Iris pigment epithelial cell (primary cell): ENCODE results near the gene EIF2AK2.
"Not testable (repeated sequence)": the region's sequence is repeated elsewhere in the genome, so short reads cannot be mapped to it uniquely, and the experiment has no call there.

Source experiments
- DNase-seq: peaks from one replicate; pipeline ENCODE4 v3.0.0-alpha.2; 2011; ENCODE audit warnings: low read depth

Gene EIF2AK2

DNA sequence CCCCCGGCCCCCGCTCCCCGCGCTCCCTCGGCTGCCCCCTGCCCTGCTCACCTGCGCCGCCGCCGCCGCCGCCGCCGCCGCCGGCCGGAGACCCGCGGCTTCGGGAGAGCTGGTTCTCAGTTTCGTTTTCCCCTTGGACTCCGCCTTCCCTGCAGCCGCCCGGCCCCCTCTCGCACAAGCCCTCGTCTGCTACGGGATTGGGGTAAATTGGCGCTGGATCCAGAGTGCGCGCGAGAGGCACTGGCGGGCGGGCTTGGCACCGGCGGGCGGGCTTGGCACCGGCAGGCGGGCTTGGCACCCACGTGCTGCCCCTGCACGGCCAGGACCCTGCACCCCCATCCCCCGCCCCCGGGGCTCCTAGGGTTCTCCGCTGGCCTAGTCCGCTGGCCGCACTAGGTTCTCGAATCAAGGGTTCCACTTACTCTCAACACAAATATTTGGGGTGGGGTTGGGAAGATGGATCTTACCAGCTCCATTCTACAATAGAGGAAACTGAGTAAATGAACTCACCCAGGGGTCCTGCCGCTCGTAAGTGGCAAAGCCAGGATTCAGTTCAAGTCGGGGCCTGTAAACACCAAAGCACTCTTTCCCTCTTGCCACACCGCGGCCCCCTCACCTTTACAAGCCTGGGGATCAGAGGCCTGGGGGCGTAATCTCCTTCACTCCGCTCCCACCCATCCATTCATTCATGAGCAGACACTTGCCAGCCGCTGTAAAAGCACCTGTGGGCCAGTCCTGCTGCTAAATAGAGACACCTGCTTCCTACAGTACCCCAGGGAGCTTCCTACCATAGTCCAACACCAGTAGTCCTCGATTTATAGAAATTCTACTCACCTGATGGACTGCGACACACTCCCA lies at the start of gene EIF2AK2:
TSS of gene EIF2AK2 (minus strand) at position 124 of the 858 bp plus-strand sequence. CDS start 9,174 bp downstream, outside the sequence.
- DNase-seq: peak; percentile 87

DNA sequence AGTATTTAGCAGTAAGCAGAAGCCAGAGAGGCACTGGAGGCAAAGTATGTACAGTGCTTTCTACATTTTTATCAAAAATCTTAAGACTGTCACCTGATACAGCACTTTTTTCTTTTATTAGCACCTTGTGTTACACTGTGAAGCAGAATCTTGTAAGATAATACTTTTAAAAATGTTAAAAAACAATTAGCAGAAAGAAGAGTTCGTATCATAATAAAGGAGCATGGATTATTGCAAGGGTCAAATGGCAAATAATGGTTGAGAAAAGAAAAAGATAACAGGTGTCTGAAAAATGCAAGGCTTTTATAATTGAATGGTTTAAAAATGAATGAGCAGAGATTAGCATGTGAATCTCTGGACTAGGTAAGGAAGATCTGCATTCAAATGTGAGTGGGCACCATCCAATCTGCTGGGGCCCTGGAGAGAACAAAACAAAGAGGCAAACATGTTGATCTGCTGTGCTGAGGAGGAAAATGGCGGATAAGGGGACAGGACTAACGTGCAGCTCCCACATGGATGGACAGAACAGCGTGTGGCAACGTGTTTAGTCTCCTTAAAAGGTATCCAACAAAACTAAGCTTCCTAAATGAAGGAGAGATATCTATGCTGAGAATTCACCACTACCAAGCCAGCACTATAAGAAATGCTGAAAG lies 49.0 kb upstream of the EIF2AK2 start:
- no peak for DNase-seq

DNA sequence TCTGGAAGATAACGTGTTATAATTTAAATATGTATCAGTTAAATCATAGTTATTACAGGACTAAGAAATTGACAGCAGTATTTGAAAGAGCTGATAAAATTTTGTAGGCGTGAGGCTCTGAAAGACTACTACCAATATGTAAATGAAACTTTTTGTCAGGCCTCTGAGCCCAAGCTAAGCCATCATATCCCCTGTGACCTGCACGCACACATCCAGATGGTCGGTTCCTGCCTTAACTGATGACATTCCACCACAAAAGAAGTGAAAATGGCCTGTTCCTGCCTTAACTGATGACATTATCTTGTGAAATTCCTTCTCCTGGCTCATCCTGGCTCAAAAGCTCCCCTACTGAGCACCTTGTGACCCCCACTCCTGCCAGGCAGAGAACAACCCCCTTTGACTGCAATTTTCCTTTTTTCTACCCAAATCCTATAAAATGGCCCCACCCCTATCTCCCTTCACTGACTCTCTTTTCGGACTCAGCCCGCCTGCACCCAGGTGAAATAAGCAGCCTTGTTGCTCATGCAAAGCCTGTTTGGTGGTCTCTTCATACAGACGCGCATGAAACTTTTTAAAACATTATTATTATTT lies 48.4 kb upstream of the EIF2AK2 start:
- DNase-seq: not testable (repeated sequence)

DNA sequence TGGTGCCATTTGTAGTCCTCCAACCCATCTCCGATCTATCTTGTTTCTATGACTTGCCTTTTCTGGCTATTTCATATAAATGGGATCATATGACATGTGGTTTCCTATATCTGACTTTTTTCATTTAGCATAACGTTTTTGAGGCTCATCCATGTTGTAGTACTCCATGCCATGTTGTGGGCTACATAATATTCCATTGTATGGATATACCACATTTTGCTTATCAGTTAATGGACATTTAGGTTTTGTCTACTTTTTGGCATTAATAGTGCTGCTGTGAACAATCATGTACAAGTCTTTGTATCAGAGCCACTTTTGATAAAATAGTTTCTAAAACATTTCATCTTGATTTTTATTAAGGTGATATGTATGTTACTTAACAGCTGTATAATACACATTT lies 46.9 kb upstream of the EIF2AK2 start:
- DNase-seq: no peak

DNA sequence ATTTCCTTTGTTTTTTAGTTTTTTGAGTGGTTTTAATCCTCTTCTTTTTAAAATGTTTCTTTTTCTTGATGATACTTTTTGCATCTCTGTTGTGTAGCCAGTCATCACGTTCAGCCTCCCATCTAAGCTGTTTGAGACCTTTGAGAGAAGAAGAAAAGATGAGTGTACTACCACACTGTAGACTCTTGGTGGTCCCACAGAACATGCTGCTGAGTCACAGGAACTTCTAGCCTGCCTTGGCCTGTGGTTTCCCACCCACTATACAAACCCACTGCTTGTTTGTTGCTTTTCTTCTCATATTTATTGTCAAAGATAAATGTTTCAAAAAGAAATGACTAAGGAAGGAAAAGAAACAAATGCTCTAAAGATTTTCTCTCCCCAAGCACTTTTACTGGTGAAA lies 45.0 kb upstream of the EIF2AK2 start:
- peak; percentile 63 for DNase-seq

DNA sequence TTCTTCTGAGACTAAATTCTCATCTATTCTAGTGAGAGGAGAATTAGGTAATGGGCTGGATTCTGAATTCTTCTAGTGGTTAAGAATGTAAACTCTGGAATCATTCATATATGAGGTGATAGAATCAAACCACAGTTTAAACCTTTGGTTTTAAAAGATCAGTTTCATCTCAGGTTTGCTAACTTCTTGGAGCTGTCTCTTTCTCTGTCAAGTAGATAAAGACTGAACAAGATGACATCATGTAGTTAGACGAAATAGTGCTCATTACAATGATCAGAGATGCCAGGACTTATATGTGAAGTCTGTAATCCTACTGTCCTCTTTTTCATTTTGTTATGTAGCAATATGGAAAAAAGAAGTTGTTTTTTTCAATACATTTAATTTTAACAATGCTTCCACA lies 44.4 kb upstream of the EIF2AK2 start:
- DNase-seq: peak; percentile 64

DNA sequence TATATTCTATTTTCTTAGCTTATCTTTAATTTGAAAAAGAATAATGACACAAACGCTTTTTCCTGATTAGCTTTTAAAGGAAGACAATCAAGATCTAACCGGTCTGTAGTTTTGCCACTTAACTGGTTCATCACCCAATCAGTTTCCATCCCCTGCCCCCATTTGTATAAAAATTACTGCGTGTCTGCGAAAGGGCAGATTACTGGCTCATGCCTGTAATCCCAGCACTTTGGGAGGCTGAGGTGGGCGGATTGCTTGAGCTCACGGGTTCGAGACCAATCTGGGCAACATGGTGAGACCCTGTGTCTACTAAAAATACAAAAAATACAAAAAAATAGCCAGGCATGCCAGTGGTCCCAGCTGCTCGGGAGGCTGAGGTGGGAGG lies 41.9 kb upstream of the EIF2AK2 start:
- DNase-seq: no peak

DNA sequence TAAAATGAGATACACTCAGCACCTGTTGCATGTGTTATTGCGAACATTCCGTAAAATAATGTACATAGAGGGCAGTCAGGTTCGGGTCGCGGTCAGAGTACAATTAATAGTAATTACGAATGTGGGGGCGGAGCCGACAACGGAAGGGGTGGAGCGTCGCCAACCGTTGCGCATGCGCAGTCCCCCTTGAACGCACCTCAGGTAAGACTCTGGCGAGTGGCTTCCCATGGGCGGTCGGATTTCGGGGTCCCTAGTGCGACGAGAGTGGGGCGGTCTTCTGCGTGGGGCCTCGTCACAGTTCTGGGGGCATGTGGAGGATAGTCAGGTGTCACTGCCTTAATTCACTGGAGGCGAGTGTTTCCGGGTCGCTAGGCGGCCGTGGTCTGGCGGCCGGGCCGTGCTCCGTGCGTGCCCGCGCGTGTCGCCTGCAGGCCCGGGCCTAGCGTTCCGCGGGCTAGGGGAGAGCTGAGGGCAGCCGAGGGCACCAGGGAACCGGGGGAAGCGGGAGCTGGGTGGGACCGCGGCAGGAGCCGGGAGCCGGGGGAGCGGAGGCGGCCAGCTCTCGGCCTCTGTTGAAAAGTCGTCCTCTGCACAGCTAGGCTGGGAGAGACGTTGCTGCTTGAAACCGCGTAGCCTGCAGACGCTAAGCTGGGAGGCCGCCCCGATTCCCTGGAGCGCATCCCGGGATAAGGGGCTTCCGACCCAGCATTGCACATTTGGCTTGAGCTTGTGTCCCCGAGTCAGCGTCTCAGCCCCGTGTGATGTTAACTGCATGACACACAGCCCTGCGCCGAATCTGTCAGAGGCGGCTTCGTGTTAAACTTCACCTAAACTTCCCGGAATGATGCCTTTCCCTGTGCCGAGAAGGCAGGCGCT lies 39.8 kb upstream of the EIF2AK2 start, which contains the start of gene CEBPZOS:
TSS of gene CEBPZOS (plus strand) at position 177 of the 876 bp plus-strand sequence. CDS start 3,209 bp downstream, outside the sequence.
- DNase-seq: peak; percentile 68

DNA sequence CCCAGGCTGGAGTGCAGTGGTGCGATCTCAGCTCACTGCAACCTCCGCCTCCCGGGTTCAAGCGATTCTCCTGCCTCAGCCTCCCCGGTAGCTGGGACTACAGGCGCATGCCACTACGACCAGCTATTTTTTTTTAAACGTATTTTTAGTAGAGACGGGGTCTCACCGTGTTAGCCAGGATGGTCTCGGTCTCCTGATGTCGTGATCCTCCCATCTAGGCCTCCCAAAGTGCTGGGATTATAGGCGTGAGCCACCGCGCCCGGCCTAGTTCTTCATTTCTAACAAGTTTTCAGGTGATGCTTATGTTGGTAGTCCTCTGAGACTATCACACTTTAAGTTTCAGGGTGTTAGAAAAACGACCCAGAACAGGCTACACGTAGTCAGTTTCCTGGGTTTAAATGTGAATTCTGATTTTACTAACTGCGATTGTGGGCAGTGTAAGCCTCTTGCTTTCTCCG lies 39.1 kb upstream of the EIF2AK2 start:
- DNase-seq: not testable (repeated sequence)

DNA sequence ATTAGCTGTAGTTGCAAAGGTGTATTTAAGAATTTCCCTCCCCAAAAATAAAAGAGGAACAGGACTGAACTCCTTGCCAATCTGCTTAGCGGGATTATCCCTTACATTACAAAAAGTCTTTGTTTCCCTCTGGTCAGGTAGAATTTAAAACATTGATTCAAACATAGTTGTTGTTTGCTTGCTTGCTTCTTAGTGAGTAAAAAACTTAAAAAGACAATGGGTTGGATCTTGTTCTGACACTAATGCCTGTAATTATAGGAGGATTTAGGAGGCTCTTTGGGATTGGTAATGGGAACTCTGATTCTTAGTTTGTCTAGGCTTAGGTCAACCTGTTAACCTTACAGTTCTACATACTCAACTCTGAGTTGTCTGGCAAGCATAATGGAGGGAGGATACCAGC lies 35.8 kb upstream of the EIF2AK2 start:
- DNase-seq: no peak

DNA sequence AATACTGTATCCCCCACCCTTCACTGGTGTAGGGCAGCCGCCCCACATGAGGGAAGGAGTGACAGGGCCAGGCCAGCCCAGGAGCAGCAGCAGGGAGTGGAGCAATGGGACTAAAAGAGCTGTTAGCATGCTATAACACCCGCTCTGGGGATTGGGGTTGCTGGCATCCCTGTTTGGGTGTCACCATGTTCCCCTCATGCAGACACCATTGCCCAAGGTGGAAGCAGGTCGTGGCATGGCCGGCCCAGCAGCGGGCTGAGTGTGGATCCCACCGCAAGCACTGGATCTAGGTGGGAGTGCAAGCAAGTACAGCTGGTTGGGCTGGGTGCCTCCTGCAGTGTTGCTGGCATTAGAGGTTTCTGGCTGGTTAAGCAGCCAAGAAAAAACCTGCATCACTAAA lies 35.0 kb upstream of the EIF2AK2 start:
- no peak for DNase-seq

DNA sequence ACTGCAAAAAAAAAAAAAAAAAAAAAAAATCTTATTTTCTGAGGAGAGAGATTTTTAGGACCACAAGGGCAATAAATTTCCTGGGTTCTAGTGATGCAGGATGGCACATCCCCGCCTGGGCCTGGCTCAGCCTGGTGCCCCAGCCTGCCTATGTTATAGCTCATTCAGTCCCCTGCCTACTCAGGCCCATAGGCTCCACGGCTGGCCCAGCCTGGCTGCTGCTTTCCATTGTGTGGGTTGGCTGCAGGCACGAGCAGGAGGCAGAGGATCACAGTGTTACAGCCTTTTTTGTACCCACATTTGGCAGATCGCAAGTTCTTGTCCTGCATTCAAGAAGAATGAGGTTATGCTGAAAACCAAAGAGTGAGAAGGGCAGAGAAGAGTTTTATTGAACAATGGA lies 34.5 kb upstream of the EIF2AK2 start:
- no peak for DNase-seq

DNA sequence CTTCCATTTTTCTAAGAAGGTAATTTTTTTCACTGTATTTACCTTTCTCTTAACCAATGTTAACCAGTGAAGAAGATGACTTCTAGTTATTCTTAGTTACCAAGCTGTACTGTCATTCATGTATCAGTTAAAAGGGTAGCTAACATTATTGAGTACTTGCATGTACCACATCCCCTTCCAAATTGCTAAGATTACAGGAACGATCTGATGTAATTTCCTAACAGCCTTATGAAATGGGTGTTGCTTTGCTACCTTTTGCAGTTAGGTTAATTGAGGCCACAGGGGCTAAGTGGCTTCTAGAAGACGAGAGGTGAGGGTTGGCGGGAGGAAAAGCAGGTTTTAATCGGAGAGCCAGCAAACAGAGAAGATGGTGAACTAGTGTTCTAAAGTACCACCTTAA lies 33.5 kb upstream of the EIF2AK2 start:
- no peak for DNase-seq

DNA sequence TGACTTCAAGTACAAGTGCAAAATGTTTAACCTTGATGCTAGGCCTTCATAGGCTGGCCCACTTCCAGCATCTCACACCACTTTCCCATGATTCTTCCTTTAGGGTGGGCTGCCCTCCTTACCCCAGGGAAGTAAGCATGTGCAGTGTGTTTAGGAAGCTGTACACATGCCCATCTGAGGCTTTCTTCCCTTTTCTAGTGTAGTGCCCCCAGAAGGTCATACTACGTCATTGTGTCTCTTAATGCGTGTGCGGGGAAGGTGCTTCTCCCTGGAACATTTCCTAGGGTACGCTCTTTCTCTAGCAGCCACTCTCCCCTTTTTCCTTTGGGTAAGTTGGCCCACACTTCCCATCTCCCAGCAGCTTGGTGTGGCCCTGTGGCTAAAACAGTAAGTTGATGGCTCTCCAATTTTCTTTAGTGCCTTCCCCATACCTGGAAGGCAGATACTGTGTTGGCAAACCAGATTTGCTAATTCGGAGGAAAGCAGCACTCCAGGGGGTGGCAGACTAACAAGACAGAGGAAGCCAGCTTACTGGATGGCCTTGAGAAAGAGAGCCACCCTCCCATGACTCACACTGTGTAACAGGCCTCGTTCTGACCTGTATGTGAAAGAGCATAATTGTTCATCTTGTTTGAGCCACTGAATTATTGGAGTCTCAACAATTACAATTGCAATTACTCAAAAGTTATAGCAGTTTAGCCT lies 32.8 kb upstream of the EIF2AK2 start:
- peak; percentile 97 for DNase-seq

DNA sequence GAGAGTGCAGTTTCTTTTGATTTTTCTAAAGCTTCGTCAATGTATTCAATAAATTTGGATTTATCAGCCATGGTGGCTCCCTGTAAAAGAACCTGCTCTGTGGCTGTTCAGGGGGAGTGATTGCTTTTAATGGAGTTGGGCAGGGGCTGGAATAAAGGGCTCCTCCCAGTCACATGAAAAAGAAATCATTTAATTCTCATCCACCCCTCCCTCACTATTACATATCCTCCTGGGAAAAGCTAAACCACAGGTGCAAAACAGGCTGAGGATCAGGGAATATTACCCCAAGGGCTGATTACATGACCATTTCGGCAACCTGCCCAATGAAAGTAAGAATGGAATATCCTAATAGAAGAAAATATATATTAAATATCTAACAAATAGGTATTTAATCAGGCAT lies 31.8 kb upstream of the EIF2AK2 start, which contains the start of gene SULT6B1:
TSS of gene SULT6B1 (minus strand) at position 101 of the 400 bp plus-strand sequence. CDS start at position 71, 30 bp downstream.
- DNase-seq: no peak

DNA sequence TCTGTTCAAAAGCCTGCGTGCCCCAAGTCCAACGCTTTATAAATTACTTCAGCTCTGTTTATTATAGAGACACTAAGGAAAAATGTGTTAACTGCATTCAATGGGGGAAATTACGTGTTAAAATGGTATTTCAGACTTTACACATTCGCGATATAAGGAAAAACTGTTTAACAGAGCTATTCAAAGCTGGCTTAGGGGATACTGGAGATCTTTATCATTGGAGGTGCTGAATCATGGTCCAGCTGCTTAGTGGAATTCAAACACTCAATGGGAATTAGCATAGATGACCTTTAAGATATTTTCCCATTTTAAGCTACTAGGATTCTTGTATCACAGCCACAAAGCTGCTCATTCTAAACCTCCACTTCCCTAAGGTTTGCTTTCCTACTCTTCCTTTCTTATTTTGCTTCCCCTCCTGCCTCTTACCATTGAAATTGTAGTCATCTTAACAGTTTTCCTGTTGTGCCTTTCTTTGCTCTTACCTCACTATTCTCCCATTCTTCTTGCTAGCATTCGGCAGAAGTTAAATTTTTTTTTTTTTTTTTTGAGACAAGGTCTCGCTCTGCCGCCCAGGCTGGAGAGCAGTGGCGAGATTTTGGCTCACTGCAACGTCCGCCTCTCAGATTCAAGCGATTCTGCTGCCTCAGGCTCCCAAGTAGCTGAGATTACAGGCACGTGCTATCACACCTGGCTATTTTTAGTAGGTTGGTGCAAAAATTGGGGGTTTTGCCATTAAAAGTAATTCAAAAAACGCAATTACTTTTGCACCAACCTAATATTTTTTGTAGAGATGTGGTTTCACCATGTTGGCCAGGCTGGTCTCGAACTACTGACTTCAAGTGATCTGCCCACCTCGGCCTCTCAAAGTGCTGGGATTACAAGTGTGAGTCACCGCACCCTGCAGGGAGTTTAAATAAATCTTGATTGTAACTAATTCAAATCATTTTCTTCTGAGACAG lies 25.2 kb upstream of the EIF2AK2 start:
- DNase-seq: peak; percentile 76

DNA sequence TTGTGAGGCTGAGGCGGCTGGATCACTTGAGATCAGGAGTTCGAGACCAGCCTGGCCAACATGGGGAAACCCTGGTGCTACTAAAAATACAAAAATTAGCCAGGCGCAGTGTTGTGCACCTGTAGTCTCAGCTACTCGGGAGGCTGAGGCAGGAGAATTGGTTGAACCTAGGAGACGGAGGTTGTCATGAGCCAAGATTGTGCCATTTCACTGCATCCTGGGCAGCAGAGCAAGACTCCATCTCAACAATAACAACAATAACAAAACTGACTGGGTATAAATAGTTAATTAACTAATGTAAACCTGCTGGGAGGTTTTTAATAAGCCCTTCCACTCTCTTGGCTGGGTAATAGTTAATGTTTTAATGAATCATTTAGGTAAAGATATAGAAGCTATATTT lies 23.9 kb upstream of the EIF2AK2 start:
- no peak for DNase-seq

DNA sequence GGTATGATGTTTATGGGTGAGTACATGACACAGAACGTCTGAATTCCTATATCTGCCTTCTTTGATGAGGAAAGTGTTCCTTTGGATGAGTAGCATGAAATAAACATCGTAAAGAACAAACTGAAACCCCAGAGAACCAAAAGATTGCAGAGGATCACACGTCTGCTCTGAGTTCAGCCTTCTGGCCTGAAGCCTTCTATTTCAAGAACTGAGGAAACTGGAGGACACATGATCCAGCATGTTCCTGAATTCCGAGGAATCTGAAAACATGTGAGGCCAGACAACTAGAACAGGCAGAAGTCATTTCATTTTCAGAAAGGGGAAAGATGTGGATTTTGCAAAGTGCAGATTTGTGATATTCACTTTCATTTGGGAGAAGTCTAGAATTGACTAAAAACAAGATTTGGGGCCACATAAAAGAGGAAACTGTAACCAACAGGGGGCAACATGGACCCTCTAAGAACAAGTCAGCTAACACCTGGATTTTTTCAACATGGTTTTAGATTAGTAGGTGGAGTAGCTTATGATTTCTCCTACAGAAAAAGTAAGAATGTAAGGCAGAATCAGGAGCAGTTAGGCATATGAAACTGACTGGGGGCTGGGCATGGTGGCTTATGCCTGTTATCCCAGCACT lies 23.3 kb upstream of the EIF2AK2 start:
- no peak for DNase-seq

DNA sequence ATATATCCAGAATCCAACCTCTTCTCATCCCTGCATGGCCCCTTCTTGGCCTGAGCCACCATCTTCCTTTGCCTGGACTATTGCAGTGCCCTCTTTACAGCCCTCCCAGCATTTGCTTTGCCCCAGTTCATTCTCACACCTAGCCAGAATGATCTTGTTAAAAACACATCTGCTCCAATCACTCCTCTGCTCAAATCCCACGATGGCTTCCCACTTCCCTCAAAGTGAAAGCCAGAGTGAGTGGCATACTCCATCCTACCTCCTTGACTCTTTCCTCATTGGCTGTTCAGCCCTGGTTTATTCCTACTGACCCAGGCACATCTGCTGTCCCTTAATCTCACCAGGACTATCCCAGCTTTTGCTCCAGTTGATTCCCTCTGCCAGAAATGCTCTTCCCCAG lies 17.0 kb upstream of the EIF2AK2 start:
- no peak for DNase-seq

DNA sequence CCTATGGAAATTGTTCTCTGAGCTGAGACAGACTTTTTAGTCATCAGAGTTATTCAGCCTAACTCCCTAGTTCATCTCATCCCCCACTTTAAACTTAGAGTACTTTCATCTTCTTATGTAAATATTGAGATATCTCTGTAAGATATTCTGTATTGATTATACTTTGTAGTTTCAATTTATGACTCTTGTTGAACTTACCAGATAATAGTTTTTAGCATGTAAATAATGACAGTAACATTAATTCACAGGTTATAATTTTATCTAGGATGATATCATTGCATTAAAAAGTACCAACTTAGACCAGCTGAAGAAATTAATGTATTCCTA lies 14.8 kb upstream of the EIF2AK2 start:
- DNase-seq: no peak
